Karpas-422 (cell line): ENCODE data around the gene BARX2. TPM values are rescaled to one million over a fixed set of nuclear protein-coding genes. Genes with fewer than 3 reads are reported as not detected.

Experiments used
- DNase-seq: peaks from one replicate; pipeline ENCODE4 v3.0.0-alpha.2; 2015
- H2AFZ ChIP-seq: fragments of 200-600 bp; sonication (generic); 2 replicates; pipeline ENCODE4 v1.6.1; 2014; ENCODE audit warnings: antibody characterized with exemption, low read length, mixed read lengths
- H3K27ac ChIP-seq: fragments of 200-600 bp; sonication (generic); 2 replicates; pipeline ENCODE4 v1.5.1; 2014; ENCODE audit warnings: mild to moderate bottlenecking, low read length, moderate library complexity
- H3K27me3 ChIP-seq: fragments of 200-600 bp; sonication (generic); 2 replicates; pipeline ENCODE4 v1.6.1; 2014; ENCODE audit warnings: low read length, mixed read lengths
- H3K36me3 ChIP-seq: fragments of 200-600 bp; sonication (generic); 2 replicates; pipeline ENCODE4 v1.6.1; 2014; ENCODE audit warnings: low read length, mixed read lengths; ENCODE audit not compliant: insufficient read depth
- H3K4me1 ChIP-seq: fragments of 200-600 bp; sonication (generic); 2 replicates; pipeline ENCODE4 v1.6.1; 2014; ENCODE audit warnings: mild to moderate bottlenecking, low read length, mixed read lengths
- H3K4me2 ChIP-seq: fragments of 200-600 bp; sonication (generic); 2 replicates; pipeline ENCODE4 v1.6.1; 2014; ENCODE audit warnings: low read length, low read depth, mild to moderate bottlenecking; ENCODE audit not compliant: poor library complexity, severe bottlenecking
- H3K4me3 ChIP-seq: fragments of 200-600 bp; sonication (generic); 2 replicates; pipeline ENCODE4 v1.5.1; 2014; ENCODE audit warnings: mild to moderate bottlenecking, antibody characterized with exemption, low read length, mixed read lengths
- H3K79me2 ChIP-seq: fragments of 200-600 bp; sonication (generic); 2 replicates; pipeline ENCODE4 v1.6.1; 2014; ENCODE audit warnings: mild to moderate bottlenecking, low read length, mixed read lengths
- H3K9ac ChIP-seq: fragments of 200-600 bp; sonication (generic); 2 replicates; pipeline ENCODE4 v1.6.0; 2014; ENCODE audit warnings: low read length
- H3K9me2 ChIP-seq: fragments of 200-600 bp; sonication (generic), shearing (Covaris generic); replicated peaks from 2 replicates; pipeline ENCODE4 v1.6.0; 2014; ENCODE audit warnings: mild to moderate bottlenecking, low read length, moderate library complexity; ENCODE audit not compliant: insufficient read depth
- H3K9me3 ChIP-seq: fragments of 300-700, 200-600 bp; sonication (generic); 2 replicates; pipeline ENCODE4 v1.6.1; 2014; ENCODE audit warnings: low read length, mixed read lengths
- H4K20me1 ChIP-seq: fragments of 200-600 bp; sonication (generic); 2 replicates; pipeline ENCODE4 v1.6.1; 2014; ENCODE audit warnings: mild to moderate bottlenecking, antibody characterized with exemption, low read length, low read depth; ENCODE audit not compliant: insufficient read depth
- total RNA-seq: library from RNA; depleted of rRNA; stranded (reverse); fragments of >200 nt; shearing (Covaris generic); gene quantifications from 2 replicates; pipeline ENCODE4 v1.2.3, GENCODE V29; 2014; ENCODE audit warnings: low replicate concordance

Gene BARX2
- total RNA-seq, 1 experiment from 2014 or later: not detected

GRCh38 chr11:129388824-129389223 is 13.2 kb downstream of the BARX2 start:
- Histone ChIP-seq H4K20me1 (no peaks in the 10 kb centered on the region), H3K9me2 (no peaks in the 10 kb centered on the region), H3K4me3 (no peak overlapping the region), H3K27ac (no peak overlapping the region), H3K4me1 (no peaks in the 10 kb centered on the region), H3K36me3 (no peaks in the 10 kb centered on the region), H3K9me3 (no peaks in the 10 kb centered on the region), H3K27me3 (no peaks in the 10 kb centered on the region), H2AFZ (no peak overlapping the region), H3K9ac (no peak overlapping the region), H3K4me2 (no peak overlapping the region), H3K79me2 (no peaks in the 10 kb centered on the region)
- no peak for DNase-seq

GRCh38 chr11:129390303-129390821 is 14.7 kb downstream of the BARX2 start:
- Histone ChIP-seq H4K20me1 (no peaks in the 10 kb centered on the region), H2AFZ (no peak overlapping the region), H3K27ac (no peak overlapping the region), H3K9me3 (no peaks in the 10 kb centered on the region), H3K36me3 (no peaks in the 10 kb centered on the region), H3K27me3 (no peaks in the 10 kb centered on the region), H3K4me1 (no peaks in the 10 kb centered on the region), H3K9me2 (no peaks in the 10 kb centered on the region), H3K79me2 (no peaks in the 10 kb centered on the region), H3K4me2 (no peak overlapping the region), H3K4me3 (no peak overlapping the region), H3K9ac (no peak overlapping the region)
- DNase-seq: no peak

GRCh38 chr11:129391360-129391759 is 15.7 kb downstream of the BARX2 start:
- H3K9ac ChIP-seq: no peak overlapping the region
- H3K79me2 ChIP-seq: no peaks in the 10 kb centered on the region
- H3K4me1 ChIP-seq: no peaks in the 10 kb centered on the region
- no peak overlapping the region for H3K4me3 ChIP-seq
- no peaks in the 10 kb centered on the region for H3K27me3 ChIP-seq
- H3K9me2 ChIP-seq: no peaks in the 10 kb centered on the region
- H3K9me3 ChIP-seq: no peaks in the 10 kb centered on the region
- H3K27ac ChIP-seq: no peak overlapping the region
- H3K36me3 ChIP-seq: no peaks in the 10 kb centered on the region
- H3K4me2 ChIP-seq: no peak overlapping the region
- H2AFZ ChIP-seq: no peak overlapping the region
- H4K20me1 ChIP-seq: no peaks in the 10 kb centered on the region
- DNase-seq: no peak

GRCh38 chr11:129391821-129392220 is 16.2 kb downstream of the BARX2 start:
- DNase-seq: no peak
- H3K4me2 ChIP-seq: no peak overlapping the region
- H3K4me3 ChIP-seq: no peak overlapping the region
- H2AFZ ChIP-seq: no peak overlapping the region
- no peak overlapping the region for H3K27ac ChIP-seq
- no peaks in the 10 kb centered on the region for H3K36me3 ChIP-seq
- no peaks in the 10 kb centered on the region for H4K20me1 ChIP-seq
- no peaks in the 10 kb centered on the region for H3K79me2 ChIP-seq
- no peaks in the 10 kb centered on the region for H3K9me3 ChIP-seq
- no peaks in the 10 kb centered on the region for H3K27me3 ChIP-seq
- H3K9ac ChIP-seq: no peak overlapping the region
- no peaks in the 10 kb centered on the region for H3K9me2 ChIP-seq
- H3K4me1 ChIP-seq: no peaks in the 10 kb centered on the region

GRCh38 chr11:129392995-129393394 is 17.3 kb downstream of the BARX2 start:
- Histone ChIP-seq H3K4me1 (no peaks in the 10 kb centered on the region), H3K9ac (no peak overlapping the region), H3K27ac (no peak overlapping the region), H3K27me3 (no peaks in the 10 kb centered on the region), H3K36me3 (no peaks in the 10 kb centered on the region), H4K20me1 (no peaks in the 10 kb centered on the region), H3K4me2 (no peak overlapping the region), H3K79me2 (no peaks in the 10 kb centered on the region), H3K9me2 (no peaks in the 10 kb centered on the region), H2AFZ (no peak overlapping the region), H3K9me3 (no peaks in the 10 kb centered on the region), H3K4me3 (no peak overlapping the region)
- no peak for DNase-seq

GRCh38 chr11:129394709-129395108 is 19.1 kb downstream of the BARX2 start:
- Histone ChIP-seq H3K79me2 (no peaks in the 10 kb centered on the region), H3K27me3 (no peaks in the 10 kb centered on the region), H3K9me2 (no peaks in the 10 kb centered on the region), H3K9me3 (no peaks in the 10 kb centered on the region), H3K36me3 (no peaks in the 10 kb centered on the region), H2AFZ (no peak overlapping the region), H3K4me3 (no peak overlapping the region), H3K4me1 (no peaks in the 10 kb centered on the region), H3K27ac (no peak overlapping the region), H4K20me1 (no peaks in the 10 kb centered on the region), H3K9ac (no peak overlapping the region), H3K4me2 (no peak overlapping the region)
- no peak for DNase-seq

GRCh38 chr11:129395432-129395831 is 19.8 kb downstream of the BARX2 start:
- no peak overlapping the region for H3K4me2 ChIP-seq
- no peaks in the 10 kb centered on the region for H3K9me2 ChIP-seq
- H3K9me3 ChIP-seq: no peaks in the 10 kb centered on the region
- no peak for DNase-seq
- no peaks in the 10 kb centered on the region for H3K4me1 ChIP-seq
- H3K27ac ChIP-seq: no peak overlapping the region
- no peak overlapping the region for H2AFZ ChIP-seq
- no peaks in the 10 kb centered on the region for H4K20me1 ChIP-seq
- no peak overlapping the region for H3K9ac ChIP-seq
- H3K36me3 ChIP-seq: no peaks in the 10 kb centered on the region
- H3K4me3 ChIP-seq: no peak overlapping the region
- H3K79me2 ChIP-seq: no peaks in the 10 kb centered on the region
- H3K27me3 ChIP-seq: no peaks in the 10 kb centered on the region

- no peak overlapping the region for H2AFZ ChIP-seq
- no peak overlapping the region for H3K4me2 ChIP-seq
- DNase-seq: no peak
- no peak overlapping the region for H3K4me3 ChIP-seq
- no peaks in the 10 kb centered on the region for H3K79me2 ChIP-seq
- no peaks in the 10 kb centered on the region for H3K4me1 ChIP-seq
- H4K20me1 ChIP-seq: no peaks in the 10 kb centered on the region
- no peaks in the 10 kb centered on the region for H3K9me2 ChIP-seq
- H3K36me3 ChIP-seq: no peaks in the 10 kb centered on the region
- H3K27ac ChIP-seq: no peak overlapping the region
- no peaks in the 10 kb centered on the region for H3K27me3 ChIP-seq
- no peak overlapping the region for H3K9ac ChIP-seq
- H3K9me3 ChIP-seq: no peaks in the 10 kb centered on the region
These were observed 20.2 kb downstream of the BARX2 start for GRCh38 chr11:129395883-129396282.

GRCh38 chr11:129396454-129396853 is 20.8 kb downstream of the BARX2 start:
- Histone ChIP-seq H3K27me3 (no peaks in the 10 kb centered on the region), H2AFZ (no peak overlapping the region), H3K79me2 (no peaks in the 10 kb centered on the region), H3K4me3 (no peak overlapping the region), H3K9me2 (no peaks in the 10 kb centered on the region), H3K4me1 (no peaks in the 10 kb centered on the region), H3K36me3 (no peaks in the 10 kb centered on the region), H3K9me3 (no peaks in the 10 kb centered on the region), H3K9ac (no peak overlapping the region), H3K27ac (no peak overlapping the region), H3K4me2 (no peak overlapping the region), H4K20me1 (no peaks in the 10 kb centered on the region)
- DNase-seq: no peak
